Natural killer cell treated with Interleukin-12 subunit alpha and Interleukin-12 subunit beta and Interleukin-15 and Interleukin-18, amount 100 ng/mL, for 72 hours (primary cell): Measurements from ENCODE around the gene BORCS6. TPM values are rescaled to one million over a fixed set of nuclear protein-coding genes. Genes with fewer than 3 reads are reported as not detected.

Experiments used
- ATAC-seq, 2 donors: fragments of 150-1000 bp; cut with Tn5 transposase in 1 of 2; sonication (Bioruptor Pico), chemical (Tn5 transposase) in 1 of 2; 2 replicates each; pipeline ENCODE4 v1.10.0; 2021
- DNase-seq: peaks from one replicate; pipeline ENCODE4 v3.0.0; 2022; ENCODE audit warnings: low spot score
- H3K27ac Mint-ChIP-seq, 2 donors: 1 replicate in 1 of 2; 2 replicates in 1 of 2; pipeline ENCODE4 v1.8.0; 2022; ENCODE audit warnings: mixed read lengths in 2 of 2, mild to moderate bottlenecking in 1 of 2, moderate library complexity in 1 of 2
- H3K27me3 Mint-ChIP-seq, 2 donors: 1 replicate in 1 of 2; 2 replicates in 1 of 2; pipeline ENCODE4 v1.8.0; 2022; ENCODE audit warnings: mixed read lengths in 2 of 2
- H3K36me3 Mint-ChIP-seq: one replicate; pipeline ENCODE4 v1.8.0; 2022; ENCODE audit warnings: mixed read lengths
- H3K4me1 Mint-ChIP-seq, 2 donors: 1 replicate in 1 of 2; 2 replicates in 1 of 2; pipeline ENCODE4 v1.8.0; 2022; ENCODE audit warnings: low read depth in 2 of 2, mixed read lengths in 2 of 2, mild to moderate bottlenecking in 1 of 2
- H3K4me3 Mint-ChIP-seq: one replicate; pipeline ENCODE4 v1.8.0; 2022; ENCODE audit warnings: mixed read lengths
- H3K9me3 Mint-ChIP-seq: 2 replicates; pipeline ENCODE4 v1.8.0; 2022; ENCODE audit warnings: mixed read lengths
- total RNA-seq, 2 donors: library from RNA; stranded (reverse); gene quantifications; one replicate each; pipeline ENCODE4 v1.2.3, GENCODE V29; 2022

Gene BORCS6
- 10 to 100 TPM; 10.4 to 11.6 TPM for total RNA-seq

DNA sequence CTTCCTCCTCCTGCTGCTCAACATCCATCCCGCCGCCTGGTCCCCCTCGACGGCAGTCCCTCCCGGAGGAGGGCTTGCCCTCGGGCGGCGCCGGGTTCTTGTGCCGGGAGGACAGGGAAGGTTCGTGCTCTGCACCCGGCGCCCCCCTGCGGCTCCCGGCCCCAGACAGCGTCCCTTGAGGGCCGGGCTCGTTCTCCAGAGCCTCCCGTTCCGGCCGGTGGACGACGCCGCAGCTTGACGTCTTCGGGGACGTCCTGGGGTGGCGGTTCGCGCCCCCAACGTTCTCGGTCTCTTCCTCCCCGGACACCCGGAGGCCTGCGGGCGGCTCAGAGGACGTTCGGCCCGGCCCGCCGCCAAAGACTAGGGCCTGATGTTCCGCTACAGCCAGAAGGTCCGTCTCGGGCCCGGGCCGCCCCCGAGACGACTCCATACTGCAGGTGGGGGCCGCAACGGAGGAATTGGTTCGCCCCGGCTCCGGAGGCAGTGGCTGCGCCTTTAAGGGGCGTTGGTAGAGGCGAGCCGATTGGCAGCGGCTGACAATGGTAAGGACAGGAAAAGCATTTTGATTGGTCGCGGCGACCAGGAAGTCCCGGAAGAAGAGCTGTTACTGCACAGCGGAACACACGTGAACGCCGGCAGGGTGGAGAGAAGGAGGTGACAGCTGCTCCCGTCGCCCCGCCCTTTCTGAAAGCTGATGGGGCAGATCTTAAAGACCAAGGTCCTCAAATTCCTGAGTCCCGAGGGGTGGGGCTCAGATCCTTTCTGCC, at the start of gene BORCS6:
Gene BORCS6 (minus strand): TSS at position 470 of the 767 bp plus-strand sequence. CDS start 40 bp downstream, at position 430.
- DNase-seq = peak; percentile 97
- Mint-ChIP-seq H3K4me3 (no peak within 1 kb of the TSS), H3K36me3 (no peaks in the 10 kb centered on the region), H3K4me1 (peaks cover 9 to 13% of the 10 kb centered on the region in 2 donors), H3K27ac (no peak within 1 kb of the TSS), H3K27me3 (no peaks in the 10 kb centered on the region), H3K9me3 (no peaks in the 10 kb centered on the region)
- ATAC-seq = peak; percentile 80 to 85

DNA sequence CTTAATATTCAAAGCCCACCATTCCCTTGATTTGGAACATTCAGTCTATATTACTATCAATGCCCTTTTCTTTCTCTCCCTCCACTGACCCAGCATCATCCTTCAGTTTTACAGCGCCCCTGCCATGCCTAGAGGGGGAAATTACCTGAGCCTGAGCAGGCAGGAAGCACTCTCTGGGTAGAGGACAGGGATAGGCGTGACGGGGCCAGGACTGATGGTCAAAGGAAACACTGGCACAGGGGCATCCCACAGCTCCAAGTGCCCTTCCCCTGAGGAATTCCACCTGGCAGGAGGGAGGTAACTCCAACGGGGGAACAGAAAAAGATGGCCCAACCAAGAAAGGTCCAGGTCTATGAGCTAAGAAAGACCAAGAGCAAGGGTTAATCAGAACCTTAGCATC, 47.9 kb upstream of the BORCS6 start:
- Mint-ChIP-seq H3K27me3 (no peaks in the 10 kb centered on the region), H3K9me3 (no peaks in the 10 kb centered on the region), H3K27ac (no peak overlapping the region), H3K4me3 (no peak overlapping the region), H3K36me3 (peaks cover 32% of the 10 kb centered on the region), H3K4me1 (peaks cover 9 to 20% of the 10 kb centered on the region in 2 donors)
- no peak for ATAC-seq
- DNase-seq = no peak

DNA sequence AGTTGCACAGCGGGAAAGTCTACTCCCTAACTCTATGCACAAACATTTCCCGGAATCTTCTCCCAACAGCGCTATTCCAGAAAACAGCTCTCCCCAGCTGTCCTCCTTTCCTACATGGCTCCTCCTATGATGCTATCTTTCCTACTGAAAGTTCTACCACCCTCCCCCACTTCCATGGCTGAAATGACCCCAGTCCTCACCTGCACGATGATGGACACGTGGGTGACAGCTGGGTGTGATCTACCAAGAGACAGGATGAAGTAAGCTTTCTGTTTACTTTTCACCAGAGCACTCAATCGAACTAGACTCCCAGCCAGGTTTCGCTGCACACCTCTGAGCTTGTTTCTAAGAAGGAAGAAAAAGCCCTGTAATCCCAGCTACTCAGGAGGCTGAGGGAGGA, 47.2 kb upstream of the BORCS6 start:
- Mint-ChIP-seq H3K9me3 (no peaks in the 10 kb centered on the region), H3K27me3 (no peaks in the 10 kb centered on the region), H3K4me3 (no peak overlapping the region), H3K36me3 (peaks cover 30% of the 10 kb centered on the region), H3K4me1 (peaks cover 5 to 16% of the 10 kb centered on the region in 2 donors), H3K27ac (no peak overlapping the region)
- DNase-seq = no peak
- no peak for ATAC-seq

DNA sequence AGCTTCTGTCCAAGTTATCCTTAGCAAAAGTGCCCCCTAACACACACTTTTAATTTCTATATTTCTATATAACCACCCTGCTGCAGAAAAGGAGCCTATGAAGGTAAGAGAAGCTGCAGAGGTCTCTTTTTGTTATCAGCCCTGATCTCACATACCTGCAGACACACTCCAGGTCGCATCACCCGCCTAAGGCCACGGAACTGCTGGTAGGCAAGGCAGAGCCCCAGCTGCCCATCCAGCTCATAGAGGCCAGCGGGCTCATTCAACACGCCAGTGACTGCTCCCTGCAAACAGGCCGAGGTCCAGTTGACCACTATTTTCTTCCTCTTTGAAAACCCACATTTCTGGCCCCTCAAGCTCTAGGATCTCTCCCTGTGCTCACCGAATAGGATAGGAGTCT, 45.7 kb upstream of the BORCS6 start:
- peaks cover 37% of the 10 kb centered on the region for H3K36me3 Mint-ChIP-seq
- H3K4me3 Mint-ChIP-seq = no peak overlapping the region
- H3K9me3 Mint-ChIP-seq = no peaks in the 10 kb centered on the region
- ATAC-seq (no peak), DNase-seq (no peak)
- no peaks in the 10 kb centered on the region for H3K27me3 Mint-ChIP-seq
- H3K4me1 Mint-ChIP-seq = peaks cover 5 to 16% of the 10 kb centered on the region in 2 donors
- no peak overlapping the region for H3K27ac Mint-ChIP-seq

DNA sequence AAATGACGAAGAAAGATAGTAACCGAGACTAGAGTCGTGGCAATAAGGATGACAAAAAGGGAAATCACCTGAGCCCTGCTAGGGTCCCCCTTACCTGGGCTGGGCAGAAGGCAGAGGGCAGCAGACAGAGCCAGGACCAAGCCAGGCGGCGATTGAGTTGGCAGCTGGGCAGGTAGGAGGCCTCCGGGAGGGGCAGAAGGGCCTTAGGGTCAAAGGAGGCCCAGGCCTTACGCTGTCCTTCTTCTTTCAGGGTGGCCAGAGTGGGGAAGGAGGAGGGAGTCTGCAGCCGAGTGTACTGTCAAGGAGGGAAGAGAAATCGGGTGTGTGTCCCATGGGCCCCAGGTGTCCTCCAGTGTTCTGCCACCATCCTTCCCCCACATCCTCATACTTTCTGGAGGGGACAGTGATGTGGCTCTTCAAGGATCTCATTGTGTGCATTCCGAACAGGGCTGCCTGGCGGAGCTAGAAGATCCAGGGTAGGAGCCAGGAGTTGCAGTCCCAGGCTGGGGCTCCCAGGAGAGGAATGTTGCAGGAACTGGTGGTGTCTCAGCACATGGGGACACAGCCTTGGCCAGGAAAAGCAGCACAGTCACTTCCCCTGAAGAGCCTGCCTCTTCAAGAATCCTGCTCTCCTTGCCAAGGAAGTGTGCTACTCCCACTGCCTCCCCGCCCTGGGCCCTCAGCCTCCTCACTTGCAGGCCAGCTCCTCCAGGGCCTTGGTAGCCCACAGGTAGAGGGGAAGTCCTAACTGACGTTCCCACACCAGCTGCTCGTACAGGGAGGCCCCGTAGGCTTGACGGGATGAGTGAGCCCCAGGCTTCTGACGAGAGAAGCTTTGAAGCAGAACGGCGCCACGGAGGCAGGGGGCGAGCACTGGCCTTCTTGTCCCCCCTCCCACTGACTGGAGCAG, 44.6 kb upstream of the BORCS6 start:
- H3K4me1 Mint-ChIP-seq = peaks cover 5 to 16% of the 10 kb centered on the region in 2 donors
- peaks cover 47% of the 10 kb centered on the region for H3K36me3 Mint-ChIP-seq
- H3K4me3 Mint-ChIP-seq = no peak overlapping the region
- ATAC-seq (no peak), DNase-seq (no peak)
- no peaks in the 10 kb centered on the region for H3K9me3 Mint-ChIP-seq
- no peak overlapping the region for H3K27ac Mint-ChIP-seq
- no peaks in the 10 kb centered on the region for H3K27me3 Mint-ChIP-seq

DNA sequence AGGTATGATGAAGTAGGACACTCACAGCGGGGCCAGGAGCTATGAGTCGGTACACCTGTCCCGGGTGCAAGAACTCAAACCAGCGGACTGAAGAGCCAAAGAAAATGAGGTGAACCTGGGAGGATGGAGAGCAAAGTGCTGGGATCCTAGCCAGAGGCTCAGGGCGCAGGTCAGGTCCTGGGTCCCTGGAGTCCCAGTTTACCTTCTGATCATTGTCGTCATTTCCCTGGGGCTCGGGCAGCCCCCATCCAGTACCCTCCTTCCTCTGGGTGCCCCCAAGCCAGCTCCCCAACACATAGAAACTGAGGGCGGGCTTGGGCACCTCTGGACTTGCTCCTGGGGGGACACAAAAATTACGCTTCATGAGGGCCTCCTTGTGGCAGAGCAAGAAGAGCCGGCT, 41.7 kb upstream of the BORCS6 start:
- DNase-seq (no peak), ATAC-seq (no peak)
- Mint-ChIP-seq H3K4me3 (no peak overlapping the region), H3K27me3 (no peaks in the 10 kb centered on the region), H3K4me1 (peaks cover 12 to 18% of the 10 kb centered on the region in 2 donors), H3K27ac (no peak overlapping the region), H3K36me3 (peaks cover 58% of the 10 kb centered on the region), H3K9me3 (no peaks in the 10 kb centered on the region)

DNA sequence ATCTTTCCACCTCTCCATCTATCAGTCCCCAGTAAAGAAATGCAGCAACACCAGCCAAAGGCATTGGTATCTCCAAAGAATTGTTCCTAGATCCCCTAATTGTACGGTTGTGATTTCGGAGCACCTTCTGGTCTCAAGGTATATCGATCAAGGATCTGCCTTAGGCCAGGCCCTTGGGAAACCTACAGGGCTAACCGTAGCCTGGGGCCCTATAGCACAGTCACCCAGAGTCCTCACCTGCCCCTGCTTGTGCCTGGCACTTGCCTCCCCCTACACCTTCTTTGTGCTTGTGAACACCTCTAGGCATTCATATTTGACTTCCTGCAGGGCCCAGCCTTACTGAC, 37.2 kb upstream of the BORCS6 start:
- peaks cover 42 to 43% of the 10 kb centered on the region in 2 donors for H3K4me1 Mint-ChIP-seq
- peak overlapping the region; percentile 75 for H3K4me3 Mint-ChIP-seq
- no peaks in the 10 kb centered on the region for H3K27me3 Mint-ChIP-seq
- H3K27ac Mint-ChIP-seq = peak overlapping the region; percentile 81 to 92
- DNase-seq (no peak), ATAC-seq (no peak)
- no peaks in the 10 kb centered on the region for H3K9me3 Mint-ChIP-seq
- peaks cover 39% of the 10 kb centered on the region for H3K36me3 Mint-ChIP-seq

DNA sequence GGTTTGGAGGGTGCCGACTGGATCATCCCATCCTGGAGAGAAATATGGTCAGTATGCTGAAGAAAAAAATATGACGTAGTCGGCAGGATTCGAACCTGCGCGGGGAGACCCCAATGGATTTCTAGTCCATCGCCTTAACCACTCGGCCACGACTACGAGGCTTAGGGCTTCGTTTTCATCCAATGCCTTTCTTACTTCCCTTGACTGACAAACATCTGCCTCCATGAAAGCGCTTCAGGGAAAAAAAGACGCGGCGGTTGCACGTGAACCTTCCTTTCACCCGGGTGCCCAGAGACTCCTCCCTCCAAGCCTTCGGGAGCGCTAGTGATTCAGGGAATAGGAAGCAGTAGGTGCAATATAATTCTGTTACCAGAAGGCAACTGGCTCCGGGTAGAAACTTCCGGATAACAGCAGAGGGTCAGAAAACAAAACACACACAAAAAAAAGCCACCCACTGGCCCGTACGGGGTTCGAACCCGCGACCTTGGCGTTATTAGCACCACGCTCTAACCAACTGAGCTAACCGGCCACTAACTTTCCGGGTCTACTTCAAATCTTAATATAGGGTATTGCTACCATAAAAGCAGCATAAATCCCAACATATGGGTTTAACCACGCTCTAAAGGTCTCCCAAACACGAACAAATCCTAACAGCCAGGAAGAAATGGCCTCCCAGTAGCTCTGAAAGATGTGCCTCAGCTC, 36.7 kb upstream of the BORCS6 start:
- peak; percentile 66 for DNase-seq
- Mint-ChIP-seq H3K4me1 (peaks cover 46% of the 10 kb centered on the region in 2 donors), H3K9me3 (no peaks in the 10 kb centered on the region), H3K27ac (peak overlapping the region; percentile 81 to 92), H3K4me3 (peak overlapping the region; percentile 75), H3K27me3 (no peaks in the 10 kb centered on the region), H3K36me3 (peaks cover 39% of the 10 kb centered on the region)
- no peak for ATAC-seq

DNA sequence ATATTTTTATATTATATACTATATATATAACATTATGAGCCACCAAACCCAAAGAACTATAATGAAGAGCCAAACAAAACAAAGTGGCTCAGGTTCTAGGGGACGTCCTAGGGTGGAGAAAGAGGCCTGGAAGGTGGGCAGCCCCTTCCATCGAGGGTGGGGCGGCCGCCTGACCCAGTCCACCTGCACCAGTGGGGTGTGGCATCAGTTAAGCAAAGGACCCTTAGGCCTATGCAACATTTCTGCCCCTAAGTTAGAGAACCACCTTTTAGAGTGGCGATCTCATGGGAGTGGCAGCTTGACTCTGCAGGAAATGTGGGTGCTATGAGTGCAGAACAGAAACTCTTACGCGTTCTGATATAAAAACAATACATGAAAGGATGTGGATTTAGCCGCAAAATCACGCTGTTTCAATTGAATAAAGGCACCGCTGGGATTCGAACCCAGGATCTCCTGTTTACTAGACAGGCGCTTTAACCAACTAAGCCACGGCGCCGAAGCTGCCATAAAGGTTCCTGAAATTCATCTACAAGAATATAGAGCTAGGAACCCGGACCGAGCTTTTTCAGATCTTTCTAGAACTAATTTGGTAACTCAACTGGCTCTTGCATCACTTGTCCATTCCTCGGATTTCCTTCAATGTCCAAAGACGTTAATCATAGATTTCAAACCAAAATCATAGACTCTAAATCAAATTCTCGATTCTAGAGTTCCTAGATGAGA, 36.0 kb upstream of the BORCS6 start:
- Mint-ChIP-seq H3K36me3 (peaks cover 33% of the 10 kb centered on the region), H3K4me1 (peaks cover 53% of the 10 kb centered on the region in 2 donors), H3K4me3 (peak overlapping the region; percentile 75), H3K27ac (peak overlapping the region; percentile 81 to 92), H3K9me3 (no peaks in the 10 kb centered on the region), H3K27me3 (no peaks in the 10 kb centered on the region)
- DNase-seq (no peak), ATAC-seq (peak in 1 of 2 donors; percentile 25)

DNA sequence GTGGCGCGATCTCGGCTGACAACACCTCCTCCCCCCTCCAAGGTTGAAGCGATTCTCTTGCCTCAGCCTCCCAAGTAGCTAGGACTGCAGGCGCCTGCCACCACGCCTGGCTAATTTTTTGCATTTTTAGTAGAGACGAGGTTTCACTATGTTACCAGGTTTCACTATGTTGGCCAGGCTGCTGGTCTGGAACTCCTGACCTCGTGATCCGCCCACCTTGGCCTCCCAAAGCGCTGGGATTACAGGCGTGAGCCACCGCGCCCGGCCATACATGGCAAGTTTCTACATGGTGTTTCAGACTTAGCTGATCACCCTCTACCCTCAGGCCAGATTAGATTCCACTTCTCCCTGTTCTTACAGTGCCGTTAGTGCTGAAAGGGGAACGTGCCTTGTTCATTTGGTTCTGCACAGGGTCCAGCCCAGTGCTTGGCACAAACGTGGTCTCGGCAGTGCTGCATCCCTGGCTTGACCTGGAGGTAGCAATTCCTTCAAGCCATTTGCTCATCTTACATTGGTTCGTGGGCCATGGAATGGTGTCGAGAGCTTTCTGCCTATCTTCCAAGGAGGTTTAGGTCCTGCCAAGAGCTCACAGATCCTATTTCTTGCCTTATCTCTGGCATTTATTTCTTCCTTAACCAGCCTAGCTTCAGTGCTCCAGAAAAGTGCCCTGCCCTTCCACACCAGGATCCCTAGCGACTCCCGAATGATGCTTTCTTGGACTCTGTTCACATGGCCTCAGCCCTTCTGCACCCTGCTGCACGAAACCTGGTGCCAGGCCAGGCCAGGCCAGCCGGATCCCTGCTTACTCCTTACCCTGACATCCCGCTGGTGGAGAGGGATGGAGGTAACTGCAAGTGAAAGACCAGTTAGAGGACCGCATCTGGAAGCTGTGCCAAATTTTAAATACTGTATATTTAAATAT, 35.2 kb upstream of the BORCS6 start:
- H3K36me3 Mint-ChIP-seq = peaks cover 27% of the 10 kb centered on the region
- H3K4me3 Mint-ChIP-seq = peak overlapping the region; percentile 25
- ATAC-seq (no peak), DNase-seq (no peak)
- H3K9me3 Mint-ChIP-seq = no peaks in the 10 kb centered on the region
- no peaks in the 10 kb centered on the region for H3K27me3 Mint-ChIP-seq
- peak overlapping the region in 1 of 2 donors; percentile 97 for H3K27ac Mint-ChIP-seq
- peaks cover 58% of the 10 kb centered on the region in 2 donors for H3K4me1 Mint-ChIP-seq

DNA sequence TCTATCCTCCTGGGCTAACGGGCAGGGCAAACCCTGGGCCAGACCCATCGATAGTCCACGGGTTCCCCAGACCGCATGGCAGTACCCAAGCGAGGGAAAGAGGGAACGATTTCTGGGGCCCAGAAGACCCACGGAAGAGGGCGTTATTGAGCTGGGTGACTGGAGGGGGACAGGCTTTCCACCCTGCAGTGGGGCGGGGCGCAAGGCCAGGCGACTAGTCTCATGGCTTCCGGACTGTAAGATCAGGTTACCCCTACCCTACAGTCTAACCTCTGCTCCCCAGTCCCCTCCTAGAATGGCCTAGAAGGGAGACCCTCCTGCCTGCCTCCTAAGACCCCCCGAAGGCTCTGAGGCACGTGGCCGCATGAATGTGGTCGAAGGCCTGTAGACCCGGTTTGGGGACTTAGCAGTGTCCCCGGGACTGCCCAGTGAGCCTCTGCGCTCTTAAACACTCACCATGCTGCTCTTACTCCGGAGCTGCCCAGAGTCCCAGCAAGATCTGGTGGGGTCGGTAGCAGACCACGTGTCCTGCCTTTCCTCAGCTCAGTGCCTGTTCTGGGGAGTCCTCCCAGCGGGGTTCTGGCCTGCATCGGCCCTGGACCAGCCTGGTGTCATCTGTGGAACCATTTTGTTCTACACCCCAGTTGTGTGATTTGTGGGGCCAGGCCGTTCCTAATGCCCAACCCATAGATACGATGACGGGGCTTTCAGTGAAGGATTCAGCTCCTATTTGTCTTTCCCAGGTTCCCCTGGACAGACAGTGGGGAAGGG, 33.6 kb upstream of the BORCS6 start:
- peaks cover 58 to 60% of the 10 kb centered on the region in 2 donors for H3K4me1 Mint-ChIP-seq
- no peaks in the 10 kb centered on the region for H3K27me3 Mint-ChIP-seq
- peaks cover 14% of the 10 kb centered on the region for H3K36me3 Mint-ChIP-seq
- no peaks in the 10 kb centered on the region for H3K9me3 Mint-ChIP-seq
- H3K4me3 Mint-ChIP-seq = peak overlapping the region; percentile 97
- ATAC-seq (peak; percentile 0 to 18), DNase-seq (no peak)
- H3K27ac Mint-ChIP-seq = peak overlapping the region; percentile 97
